A673 (cell line): Measurements from ENCODE around the gene SHISA9. TPM values are rescaled to one million over a fixed set of nuclear protein-coding genes. Genes with fewer than 3 reads are reported as not detected.

Experiments used
- BruUV-seq: library from RNA; stranded (reverse); fragments of 400-500 nt; replicated peaks from 2 replicates; lab custom pipeline; 2021; lab: Mats Ljungman, UMichigan
- CTCF ChIA-PET: fragments of 300-600 bp; sonication (Branson Sonifier 250); formaldehyde crosslinking; loops from one replicate; lab custom pipeline; 2022; ENCODE audit warnings: antibody characterized with exemption; lab: Charles Lee
- POLR2A ChIA-PET: fragments of 300-600 bp; sonication (Branson Sonifier 250); formaldehyde crosslinking; loops from one replicate; lab custom pipeline; 2022; ENCODE audit warnings: antibody characterized with exemption; ENCODE audit not compliant: low non-redundant PET; lab: Charles Lee
- DNase-seq: peaks from one replicate; pipeline ENCODE4 v3.0.0-alpha.2; 2015; ENCODE audit warnings: low spot score
- H3K27ac ChIP-seq: fragments of 200-600 bp; sonication (generic); 2 replicates; pipeline ENCODE4 v1.5.1; 2016; ENCODE audit warnings: mixed run types, low read depth, mild to moderate bottlenecking, mixed read lengths, antibody characterized with exemption, low read length; ENCODE audit not compliant: poor library complexity, severe bottlenecking
- H3K27me3 ChIP-seq: fragments of 200-600 bp; sonication (generic); replicated peaks from 2 replicates; pipeline ENCODE4 v1.6.1; 2017; ENCODE audit warnings: mixed run types, low read depth, mild to moderate bottlenecking, mixed read lengths, antibody characterized with exemption, low read length; ENCODE audit not compliant: insufficient read depth, poor library complexity
- H3K36me3 ChIP-seq: fragments of 200-600 bp; sonication (generic); 2 replicates; pipeline ENCODE4 v1.6.1; 2016; ENCODE audit warnings: mixed run types, mild to moderate bottlenecking, mixed read lengths, antibody characterized with exemption, low read length; ENCODE audit not compliant: insufficient read depth, poor library complexity, severe bottlenecking
- H3K4me1 ChIP-seq: fragments of 200-600 bp; sonication (generic); 2 replicates; pipeline ENCODE4 v1.6.1; 2017; ENCODE audit warnings: mixed run types, mild to moderate bottlenecking, mixed read lengths, antibody characterized with exemption, low read length; ENCODE audit not compliant: insufficient read depth, poor library complexity, severe bottlenecking
- H3K4me3 ChIP-seq: fragments of 200-600 bp; sonication (generic); 2 replicates; pipeline ENCODE4 v1.5.1; 2016; ENCODE audit warnings: low read depth, mixed run types, mild to moderate bottlenecking, mixed read lengths, low read length; ENCODE audit not compliant: poor library complexity, severe bottlenecking
- H3K9me3 ChIP-seq: fragments of 200-600 bp; sonication (generic); 2 replicates; pipeline ENCODE4 v1.6.1; 2016; ENCODE audit warnings: mixed run types, low read depth, mild to moderate bottlenecking, mixed read lengths, antibody characterized with exemption, low read length; ENCODE audit not compliant: poor library complexity, severe bottlenecking
- CTCF ChIP-seq: fragments of 300-800, 200-600 bp; sonication (generic); conservative IDR thresholded peaks from 2 replicates; pipeline ENCODE4 v1.5.1; 2017; ENCODE audit warnings: low read depth, mild to moderate bottlenecking, antibody characterized with exemption, low read length, moderate library complexity, mixed read lengths
- EZH2 ChIP-seq: fragments of 200-600 bp; sonication (generic); IDR thresholded peaks from 2 replicates; pipeline ENCODE4 v1.6.1; 2017; ENCODE audit warnings: borderline replicate concordance, low read depth, mild to moderate bottlenecking, mixed read lengths, antibody characterized with exemption, low read length; ENCODE audit not compliant: poor library complexity, severe bottlenecking
- intact Hi-C: fragments of 100-400 bp; cut with micrococcal nuclease; formaldehyde crosslinking; loops from one replicate; pipeline ENCODE4 v1.10.0; 2022; ENCODE audit not compliant: unreplicated experiment
- total RNA-seq: library from RNA; stranded (reverse); gene quantifications from 2 replicates; pipeline ENCODE4 v1.2.3, GENCODE V29; 2021

The SHISA9 gene
- total RNA-seq, 1 experiment from 2014 or later = not detected

GRCh38 chr16:12871784-12872183 lies 29.6 kb upstream of the SHISA9 start:
- TF ChIP-seq CTCF (no peak), EZH2 (no peak)
- Histone ChIP-seq H3K4me3 (no peak overlapping the region), H3K4me1 (no peaks in the 10 kb centered on the region), H3K27me3 (no peaks in the 10 kb centered on the region), H3K9me3 (no peaks in the 10 kb centered on the region), H3K27ac (no peak overlapping the region), H3K36me3 (no peaks in the 10 kb centered on the region)
- no peak for DNase-seq
- intact Hi-C loops = no loop called here
- POLR2A ChIA-PET = no interaction called here
- CTCF ChIA-PET = no interaction called here
- no TSS peak for BruUV-seq

GRCh38 chr16:12874186-12874585 lies 27.2 kb upstream of the SHISA9 start:
- intact Hi-C loops = no loop called here
- ChIA-PET CTCF (interaction anchor here (0.6 kb wide), 1 partner anchor 28 kb away, joined by 5 read pairs; no protein-coding TSS in a partner anchor), POLR2A (no interaction called here)
- no peak for TF ChIP-seq EZH2
- no peak for TF ChIP-seq CTCF
- DNase-seq = no peak
- Histone ChIP-seq H3K9me3 (no peaks in the 10 kb centered on the region), H3K27ac (no peak overlapping the region), H3K4me3 (no peak overlapping the region), H3K36me3 (no peaks in the 10 kb centered on the region), H3K27me3 (no peaks in the 10 kb centered on the region), H3K4me1 (no peaks in the 10 kb centered on the region)
- no TSS peak for BruUV-seq

GRCh38 chr16:12876778-12877177 lies 24.6 kb upstream of the SHISA9 start:
- Histone ChIP-seq H3K4me1 (no peaks in the 10 kb centered on the region), H3K9me3 (no peaks in the 10 kb centered on the region), H3K4me3 (no peak overlapping the region), H3K36me3 (no peaks in the 10 kb centered on the region), H3K27ac (no peak overlapping the region), H3K27me3 (no peaks in the 10 kb centered on the region)
- no peak for TF ChIP-seq CTCF
- TF ChIP-seq EZH2 = no peak
- CTCF ChIA-PET = no interaction called here
- POLR2A ChIA-PET = no interaction called here
- no peak for DNase-seq
- no TSS peak for BruUV-seq
- intact Hi-C loops = no loop called here
